Astrocyte of the spinal cord (primary cell): Measurements from ENCODE around the gene CARM1.
A peak's percentile ranks its signal among the peaks of the same experiment; 100 is the strongest.

ENCODE experiments used
- DNase-seq: peaks from one replicate; pipeline ENCODE4 v3.0.0; 2011; ENCODE audit warnings: low read depth, low spot score
- H3K4me3 ChIP-seq: 2 replicates; pipeline ENCODE4 v1.5.1; 2011; ENCODE audit warnings: low read depth, mild to moderate bottlenecking, low read length, moderate library complexity
- in situ Hi-C: cut with HindIII; loops from 2 replicates; pipeline ENCODE4 v1.10.0; 2017; ENCODE audit warnings: low sequenced_read_pairs
- TF ChIP-seq, protein P1 (sequence below): IDR thresholded peaks from 2 replicates; pipeline ENCODE4 v1.5.1; 2012; ENCODE audit warnings: low read depth, mild to moderate bottlenecking, low read length, inconsistent platforms

CARM1 gene

DNA sequence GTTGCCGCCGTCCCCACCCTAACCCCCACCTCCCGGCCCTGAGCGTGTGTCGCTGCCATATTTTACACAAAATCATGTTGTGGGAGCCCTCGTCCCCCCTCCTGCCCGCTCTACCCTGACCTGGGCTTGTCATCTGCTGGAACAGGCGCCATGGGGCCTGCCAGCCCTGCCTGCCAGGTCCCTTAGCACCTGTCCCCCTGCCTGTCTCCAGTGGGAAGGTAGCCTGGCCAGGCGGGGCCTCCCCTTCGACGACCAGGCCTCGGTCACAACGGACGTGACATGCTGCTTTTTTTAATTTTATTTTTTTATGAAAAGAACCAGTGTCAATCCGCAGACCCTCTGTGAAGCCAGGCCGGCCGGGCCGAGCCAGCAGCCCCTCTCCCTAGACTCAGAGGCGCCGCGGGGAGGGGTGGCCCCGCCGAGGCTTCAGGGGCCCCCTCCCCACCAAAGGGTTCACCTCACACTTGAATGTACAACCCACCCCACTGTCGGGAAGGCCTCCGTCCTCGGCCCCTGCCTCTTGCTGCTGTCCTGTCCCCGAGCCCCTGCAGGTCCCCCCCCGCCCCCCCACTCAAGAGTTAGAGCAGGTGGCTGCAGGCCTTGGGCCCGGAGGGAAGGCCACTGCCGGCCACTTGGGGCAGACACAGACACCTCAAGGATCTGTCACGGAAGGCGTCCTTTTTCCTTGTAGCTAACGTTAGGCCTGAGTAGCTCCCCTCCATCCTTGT, 50.7 kb downstream of the CARM1 start:
- H3K4me3 ChIP-seq: no peak overlapping the region
- no peak for DNase-seq
- in situ Hi-C loops: no loop called here
- TF ChIP-seq, protein P1, sequence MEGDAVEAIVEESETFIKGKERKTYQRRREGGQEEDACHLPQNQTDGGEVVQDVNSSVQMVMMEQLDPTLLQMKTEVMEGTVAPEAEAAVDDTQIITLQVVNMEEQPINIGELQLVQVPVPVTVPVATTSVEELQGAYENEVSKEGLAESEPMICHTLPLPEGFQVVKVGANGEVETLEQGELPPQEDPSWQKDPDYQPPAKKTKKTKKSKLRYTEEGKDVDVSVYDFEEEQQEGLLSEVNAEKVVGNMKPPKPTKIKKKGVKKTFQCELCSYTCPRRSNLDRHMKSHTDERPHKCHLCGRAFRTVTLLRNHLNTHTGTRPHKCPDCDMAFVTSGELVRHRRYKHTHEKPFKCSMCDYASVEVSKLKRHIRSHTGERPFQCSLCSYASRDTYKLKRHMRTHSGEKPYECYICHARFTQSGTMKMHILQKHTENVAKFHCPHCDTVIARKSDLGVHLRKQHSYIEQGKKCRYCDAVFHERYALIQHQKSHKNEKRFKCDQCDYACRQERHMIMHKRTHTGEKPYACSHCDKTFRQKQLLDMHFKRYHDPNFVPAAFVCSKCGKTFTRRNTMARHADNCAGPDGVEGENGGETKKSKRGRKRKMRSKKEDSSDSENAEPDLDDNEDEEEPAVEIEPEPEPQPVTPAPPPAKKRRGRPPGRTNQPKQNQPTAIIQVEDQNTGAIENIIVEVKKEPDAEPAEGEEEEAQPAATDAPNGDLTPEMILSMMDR: no peak

DNA sequence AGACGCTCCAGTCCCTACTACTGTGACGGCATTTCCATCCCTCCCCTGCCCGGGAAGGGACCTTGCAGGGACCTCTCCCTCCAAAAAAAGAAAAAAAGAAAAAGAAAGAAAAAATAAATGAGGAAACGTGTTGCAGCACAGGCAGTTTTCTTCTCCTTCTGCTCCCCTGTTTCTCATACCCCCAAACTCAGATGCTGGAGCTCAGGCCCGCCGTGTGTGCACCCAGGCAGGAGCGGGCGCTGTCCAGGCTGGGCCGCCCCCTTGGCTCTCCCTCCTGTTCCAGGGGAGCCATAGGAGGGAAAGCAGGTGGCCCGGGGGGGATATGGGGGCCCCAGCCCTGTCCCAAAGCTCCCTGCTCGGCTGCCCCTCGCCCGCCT, 51.3 kb downstream of the CARM1 start:
- TF ChIP-seq, protein P1: no peak
- no peak for DNase-seq
- no peak overlapping the region for H3K4me3 ChIP-seq
- in situ Hi-C loops: no loop called here

DNA sequence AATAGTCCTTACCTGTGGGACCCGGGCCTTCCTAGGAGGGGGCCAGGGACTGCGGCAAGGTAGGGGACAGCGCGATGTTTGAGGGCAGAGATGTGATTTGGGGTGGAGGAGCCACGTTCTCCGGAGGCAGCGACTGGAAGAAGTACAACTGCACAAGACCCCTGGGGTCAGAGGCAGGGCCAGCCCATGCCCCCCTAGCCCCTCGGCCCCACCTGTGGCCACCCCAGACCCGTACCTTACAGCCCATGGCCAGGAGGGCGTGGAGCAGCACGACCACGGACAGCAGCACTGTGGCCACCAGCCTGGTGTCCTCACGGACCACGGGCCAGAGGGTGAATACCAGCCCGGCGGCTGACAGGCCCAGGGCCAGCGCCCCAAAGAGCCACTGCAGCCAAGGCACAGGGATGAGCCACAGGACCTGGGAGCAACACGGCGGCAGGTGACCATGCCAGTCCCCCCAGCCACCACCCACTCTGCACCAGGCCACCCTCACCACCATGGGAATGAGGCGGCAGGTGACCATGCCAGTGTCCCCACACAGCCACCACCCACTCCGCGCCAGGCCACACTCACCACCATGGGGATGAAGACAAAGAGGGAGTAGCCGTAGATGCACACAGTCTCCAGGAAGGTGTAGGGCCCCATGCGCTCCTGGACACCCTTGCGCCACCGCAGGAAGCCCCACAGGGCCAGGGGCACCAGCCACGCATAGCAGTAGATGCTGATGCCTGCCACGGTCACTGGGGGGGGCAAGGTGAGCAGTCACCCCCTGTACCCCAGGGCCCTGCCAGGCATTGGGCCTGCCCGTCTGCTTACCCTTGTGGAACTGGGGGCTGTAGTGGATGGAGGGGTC, 52.1 kb downstream of the CARM1 start:
- H3K4me3 ChIP-seq: no peak overlapping the region
- no peak for DNase-seq
- TF ChIP-seq, protein P1: no peak
- in situ Hi-C loops: no loop called here

DNA sequence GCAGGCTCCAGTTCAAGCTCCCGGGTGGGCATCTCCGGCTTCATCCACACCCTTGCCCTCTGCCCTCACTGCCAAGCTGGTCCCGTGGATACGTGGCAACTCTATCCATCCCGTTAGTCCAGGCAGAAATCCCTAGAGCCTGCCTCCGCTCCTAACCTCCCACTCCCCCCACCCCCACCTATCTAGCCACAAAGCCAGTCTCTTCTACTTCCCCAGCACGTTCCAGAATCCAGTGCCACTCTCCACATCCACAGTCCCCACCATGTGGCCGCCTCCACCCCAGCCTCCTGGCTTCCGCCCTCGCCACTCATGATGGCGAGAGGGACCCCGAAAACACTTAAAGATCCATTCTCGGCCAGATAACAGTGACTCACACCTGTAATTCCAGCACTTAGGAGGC, 53.2 kb downstream of the CARM1 start:
- no peak for DNase-seq
- TF ChIP-seq, protein P1: no peak
- H3K4me3 ChIP-seq: no peak overlapping the region
- in situ Hi-C loops: no loop called here

DNA sequence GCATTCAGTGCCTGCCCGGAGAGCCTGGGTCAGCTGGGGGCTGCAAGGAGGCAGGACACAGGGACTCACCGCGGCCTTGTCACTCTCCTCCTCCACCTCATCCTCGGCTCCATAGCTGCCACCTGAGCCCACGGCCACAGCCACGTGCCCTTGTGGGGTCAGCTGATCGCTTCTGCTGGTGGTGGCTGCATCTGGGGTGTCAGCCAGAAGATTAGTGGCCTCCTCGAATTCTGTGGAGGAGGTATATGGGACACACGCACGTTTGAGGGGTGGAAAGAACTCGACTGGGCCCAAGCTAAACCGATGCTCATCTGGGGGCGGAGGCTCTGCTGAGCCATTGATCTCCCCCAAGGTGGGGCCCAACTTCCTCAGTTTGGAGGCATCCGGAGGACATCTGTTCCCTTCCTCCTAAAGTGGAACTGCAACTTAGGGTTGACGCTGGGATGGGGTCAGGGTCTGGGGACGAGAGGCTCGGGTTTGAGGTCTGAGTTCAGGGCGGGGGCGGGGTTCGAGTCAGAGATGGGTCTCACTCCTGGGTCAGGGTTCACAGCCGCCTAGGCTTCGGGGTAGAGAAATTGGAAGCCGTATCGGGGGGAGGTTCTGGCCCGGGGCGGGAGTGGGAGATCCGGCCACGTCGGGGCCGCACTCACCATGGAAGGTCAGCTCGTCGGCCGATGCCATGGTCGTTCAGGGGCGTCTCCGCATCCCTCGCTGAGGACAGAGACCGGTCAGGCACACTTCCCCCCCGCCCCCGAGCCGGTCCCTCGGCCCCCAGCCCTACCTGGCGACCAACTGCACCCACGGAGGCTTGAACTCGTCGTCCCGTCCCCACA, 56.6 kb downstream of the CARM1 start:
- no peak for DNase-seq
- TF ChIP-seq, protein P1: no peak
- peak overlapping the region; percentile 91 for H3K4me3 ChIP-seq
- in situ Hi-C loops: no loop called here
